HG02981 (cell line): ENCODE measurements around the gene AGXT.

Experiments used
- ATAC-seq: cut with Tn5 transposase; IDR thresholded peaks from one replicate; pipeline ENCODE4 v1.9.1; 2021; ENCODE audit warnings: mild to moderate bottlenecking, moderate library complexity; ENCODE audit not compliant: unreplicated experiment

The AGXT gene

GRCh38 chr2:240865391-240865790 lies 3.2 kb upstream of the AGXT start:
- ATAC-seq, result no peak

- no peak for ATAC-seq
Measured at GRCh38 chr2:240869109-240869955, 708 bp downstream of the AGXT start.

- no peak for ATAC-seq
Measured at GRCh38 chr2:240869956-240870875, 1.6 kb downstream of the AGXT start.

- ATAC-seq, result no peak
Measured at GRCh38 chr2:240871071-240871958, 2.7 kb downstream of the AGXT start.

GRCh38 chr2:240872317-240873097 lies 3.9 kb downstream of the AGXT start:
- no peak for ATAC-seq

- ATAC-seq, result no peak
Measured at GRCh38 chr2:240873098-240873788, 4.6 kb downstream of the AGXT start.

- ATAC-seq, result no peak
Measured at GRCh38 chr2:240873805-240874714, 5.4 kb downstream of the AGXT start.

- ATAC-seq, result no peak
Measured at GRCh38 chr2:240874715-240875227, 6.1 kb downstream of the AGXT start.

- ATAC-seq, result no peak
Measured at GRCh38 chr2:240875228-240876034, 6.8 kb downstream of the AGXT start.

GRCh38 chr2:240876035-240876474 lies 7.4 kb downstream of the AGXT start:
- no peak for ATAC-seq

GRCh38 chr2:240876475-240877251 lies 8.0 kb downstream of the AGXT start:
- ATAC-seq, result no peak

GRCh38 chr2:240877460-240878340 lies 9.1 kb downstream of the AGXT start:
- no peak for ATAC-seq

GRCh38 chr2:240878341-240878936 lies 9.8 kb downstream of the AGXT start:
- no peak for ATAC-seq

GRCh38 chr2:240879105-240879504 lies 10.5 kb downstream of the AGXT start:
- no peak for ATAC-seq

GRCh38 chr2:240881913-240882312 lies 13.3 kb downstream of the AGXT start:
- no peak for ATAC-seq
